Activated CD8-positive, alpha-beta T cell treated with anti-CD3 and anti-CD28 coated beads, Interleukin-2, amount 10 ng/mL, durations not matched to agents 7 days and 5 days (primary cell): Measurements from ENCODE around the gene RDX. TPM values are rescaled to one million over a fixed set of nuclear protein-coding genes. Genes with fewer than 3 reads are reported as not detected.
A peak's percentile ranks its signal among the peaks of the same experiment; 100 is the strongest.

Source experiments
- ATAC-seq: fragments of 150-1000 bp; cut with Tn5 transposase; one replicate; pipeline ENCODE4 v1.10.0; 2021; ENCODE audit warnings: moderate library complexity
- CTCF ChIA-PET: fragments of 350-600 bp; sonication (Branson Sonifier 250); formaldehyde crosslinking; loops from one replicate; lab custom pipeline; 2021; ENCODE audit warnings: antibody characterized with exemption; lab: Charles Lee
- POLR2A ChIA-PET: fragments of 350-600 bp; sonication (Branson Sonifier 250); formaldehyde crosslinking; loops from one replicate; lab custom pipeline; 2021; ENCODE audit warnings: antibody characterized with exemption; lab: Charles Lee
- DNase-seq: peaks from one replicate; pipeline ENCODE4 v3.0.0-alpha.2; 2020
- H3K27ac Mint-ChIP-seq: one replicate; pipeline ENCODE4 v1.8.0; 2021; ENCODE audit warnings: mild to moderate bottlenecking, mixed read lengths
- H3K27me3 Mint-ChIP-seq: one replicate; pipeline ENCODE4 v1.8.0; 2021; ENCODE audit warnings: low read depth, mixed read lengths
- H3K36me3 Mint-ChIP-seq: one replicate; pipeline ENCODE4 v1.8.0; 2021; ENCODE audit warnings: low read depth, mixed read lengths
- H3K4me1 Mint-ChIP-seq: one replicate; pipeline ENCODE4 v1.8.0; 2021; ENCODE audit warnings: low read depth, mixed read lengths
- H3K4me3 Mint-ChIP-seq: one replicate; pipeline ENCODE4 v1.8.0; 2021; ENCODE audit warnings: mild to moderate bottlenecking, mixed read lengths
- H3K9me3 Mint-ChIP-seq: one replicate; pipeline ENCODE4 v1.8.0; 2022; ENCODE audit warnings: mixed read lengths; ENCODE audit not compliant: insufficient read depth
- total RNA-seq, 2 experiments: library from RNA; stranded (reverse); gene quantifications; one replicate each; pipeline ENCODE4 v1.2.3, GENCODE V29; 2021

The RDX gene
- 10 to 100 TPM; 37.9 to 39.6 TPM for total RNA-seq

DNA sequence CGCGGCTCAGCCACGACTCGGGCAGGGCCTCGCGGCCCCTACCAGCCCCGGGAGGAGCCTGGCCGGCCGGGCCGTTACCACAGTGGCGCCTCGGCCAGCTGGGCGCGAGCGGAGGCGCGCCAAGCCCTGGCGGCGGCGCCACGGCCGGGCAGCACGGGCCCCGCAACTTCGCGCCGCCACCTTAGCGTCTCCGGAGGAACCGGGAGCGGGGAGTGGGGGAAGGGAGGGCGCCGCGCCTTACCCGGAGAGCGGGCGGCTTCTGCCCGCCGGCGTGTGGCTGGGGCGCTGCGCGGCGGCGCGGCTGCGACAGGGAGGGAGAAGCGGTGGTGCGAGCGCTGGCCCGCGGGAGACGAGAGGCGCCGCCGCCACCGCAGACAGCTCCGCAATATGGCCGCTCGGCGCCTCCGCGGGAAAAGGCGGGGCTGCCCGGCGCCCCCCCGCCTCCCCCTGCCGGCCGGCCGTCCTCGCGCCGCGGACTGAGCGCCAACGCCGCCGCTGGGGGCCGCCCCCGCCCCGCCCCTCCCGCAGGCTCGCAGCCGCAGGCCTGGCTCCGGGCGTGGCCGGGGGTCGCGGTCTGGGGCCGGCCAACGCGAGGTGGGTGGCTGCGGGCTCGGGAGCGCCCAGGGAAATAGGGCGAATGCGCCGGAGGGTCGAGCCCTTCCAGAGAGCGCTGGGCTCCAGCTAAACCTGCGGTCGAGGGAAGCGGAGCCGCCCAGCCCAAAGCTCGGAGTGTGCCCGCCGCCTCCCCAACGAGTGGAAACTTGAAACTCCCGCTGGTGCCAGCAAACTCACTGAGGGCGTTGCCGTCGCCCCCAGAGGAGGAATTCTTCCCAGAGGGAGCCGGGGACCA is at the start of gene RDX:
Gene RDX (minus strand): TSS at position 389 of the 850 bp plus-strand sequence. CDS start 16,922 bp downstream, outside the sequence.
- peaks cover 37% of the 10 kb centered on the region for H3K4me1 Mint-ChIP-seq
- POLR2A ChIA-PET, result interaction anchor here (1.0 to 2.0 kb wide), 3 partner anchors 10 to 52 kb away, joined by 3 to 12 read pairs (median 3); no protein-coding TSS in a partner anchor
- peak within 1 kb of the TSS; percentile 91 for H3K4me3 Mint-ChIP-seq
- DNase-seq, result peak; percentile 61
- H3K36me3 Mint-ChIP-seq, result peaks cover 17% of the 10 kb centered on the region
- no peaks in the 10 kb centered on the region for H3K9me3 Mint-ChIP-seq
- H3K27me3 Mint-ChIP-seq, result no peaks in the 10 kb centered on the region
- CTCF ChIA-PET, result no interaction called here
- peak within 1 kb of the TSS; percentile 80 for H3K27ac Mint-ChIP-seq
- peak; percentile 73 for ATAC-seq

DNA sequence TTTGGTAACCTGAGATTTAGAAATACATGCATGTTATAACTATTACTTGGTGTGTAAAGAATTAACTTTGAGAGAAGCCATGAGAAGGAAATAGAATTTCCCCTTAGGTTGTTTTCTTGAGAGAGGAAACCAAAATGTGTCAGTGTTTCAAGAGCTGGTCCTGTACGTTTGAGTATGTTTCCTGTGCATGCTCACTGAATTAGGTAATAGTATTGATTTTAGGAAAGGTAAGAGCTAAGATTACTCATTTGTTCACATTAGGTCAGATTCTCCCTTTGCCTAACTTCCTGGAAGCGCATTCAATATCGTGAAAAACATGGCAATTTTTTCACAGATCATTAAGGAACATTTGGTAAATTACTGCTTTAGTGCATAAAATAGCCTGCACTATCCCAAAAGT is 49.3 kb upstream of the RDX start:
- Mint-ChIP-seq H3K36me3 (peaks cover 15% of the 10 kb centered on the region), H3K27me3 (no peaks in the 10 kb centered on the region), H3K4me3 (peak overlapping the region; percentile 19), H3K27ac (peak overlapping the region; percentile 84), H3K4me1 (peaks cover 54% of the 10 kb centered on the region), H3K9me3 (no peaks in the 10 kb centered on the region)
- CTCF ChIA-PET, result interaction anchor here (0.9 to 1.7 kb wide), 3 partner anchors 16 to 98 kb away, joined by 4 to 6 read pairs (median 4); no protein-coding TSS in a partner anchor
- POLR2A ChIA-PET, result interaction anchor here (1.4 kb wide), 1 partner anchor 20 kb away, joined by 4 read pairs; no protein-coding TSS in a partner anchor
- DNase-seq (no peak), ATAC-seq (peak; percentile 49)

DNA sequence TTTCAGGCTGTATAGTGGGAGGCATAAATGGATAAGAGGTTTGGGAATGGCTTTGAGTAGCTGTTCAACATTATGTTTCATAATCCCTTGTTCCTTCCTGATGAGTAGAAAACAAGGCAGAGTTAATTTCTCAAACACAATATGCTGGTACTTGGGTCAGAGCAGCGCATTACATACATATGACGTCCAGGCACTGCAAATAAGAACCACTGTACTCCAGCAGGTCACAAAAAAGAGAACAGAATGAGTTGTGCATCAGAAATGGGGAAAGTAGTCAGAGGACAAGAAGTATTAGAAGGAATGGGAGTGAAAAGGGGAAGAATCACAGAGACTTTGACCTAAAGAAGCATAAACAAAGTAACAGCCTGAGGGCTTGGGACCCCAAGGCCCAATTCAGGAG is 44.0 kb upstream of the RDX start:
- ATAC-seq, result no peak
- no peaks in the 10 kb centered on the region for H3K9me3 Mint-ChIP-seq
- H3K27me3 Mint-ChIP-seq, result no peaks in the 10 kb centered on the region
- POLR2A ChIA-PET, result interaction anchor here (1.0 to 2.1 kb wide), 2 partner anchors 9 to 12 kb away, joined by 4 to 14 read pairs; no protein-coding TSS in a partner anchor
- no peak for DNase-seq
- peaks cover 9% of the 10 kb centered on the region for H3K36me3 Mint-ChIP-seq
- no peak overlapping the region for H3K27ac Mint-ChIP-seq
- H3K4me3 Mint-ChIP-seq, result no peak overlapping the region
- CTCF ChIA-PET, result interaction anchor here (1.1 to 2.4 kb wide), 4 partner anchors 9 to 89 kb away, joined by 3 to 13 read pairs (median 8); partner anchors contain the start of gene FDX1
- peaks cover 28% of the 10 kb centered on the region for H3K4me1 Mint-ChIP-seq

DNA sequence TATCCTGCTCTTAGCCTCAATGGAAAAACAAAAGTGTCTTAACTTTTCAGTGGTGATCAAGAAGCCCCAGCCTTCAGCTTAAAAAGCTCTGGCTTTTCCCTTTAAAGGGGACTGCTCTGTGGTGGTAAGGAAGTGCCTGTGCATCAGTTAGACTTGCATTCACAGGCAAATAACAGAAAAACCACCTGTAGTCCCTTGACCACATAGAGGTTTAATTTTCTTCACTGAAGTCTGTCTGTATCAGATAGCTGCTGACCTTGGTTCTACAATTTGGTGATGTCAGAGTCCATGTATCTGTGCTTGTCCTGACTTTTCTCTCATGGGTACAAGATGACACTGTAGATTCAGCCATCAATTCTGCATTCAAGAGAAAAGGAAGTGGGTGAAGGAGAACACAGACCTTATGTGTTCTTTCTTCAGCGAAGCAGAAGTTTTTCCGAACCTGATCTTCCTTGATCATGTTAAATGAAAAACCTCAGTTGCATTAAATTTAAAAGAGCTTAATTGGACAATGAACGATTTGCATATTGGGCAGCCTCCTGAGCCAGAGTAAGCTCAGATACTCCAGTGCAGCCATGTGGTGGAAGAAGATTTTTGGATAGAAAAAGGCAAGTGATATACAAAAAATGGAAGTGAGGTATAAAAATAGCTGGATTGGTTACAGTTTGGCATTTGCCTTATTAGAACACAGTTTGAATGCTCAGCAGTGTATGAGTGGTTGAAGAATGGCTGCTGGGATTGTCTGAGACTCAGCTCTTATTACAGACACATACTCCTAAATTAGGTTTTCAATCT is 43.2 kb upstream of the RDX start:
- ChIA-PET CTCF (interaction anchor here (0.8 to 2.4 kb wide), 8 partner anchors 8 to 137 kb away, joined by 3 to 13 read pairs (median 4); partner anchors contain the start of gene FDX1), POLR2A (interaction anchor here (1.0 to 2.1 kb wide), 2 partner anchors 10 to 11 kb away, joined by 4 to 14 read pairs; no protein-coding TSS in a partner anchor)
- ATAC-seq (no peak), DNase-seq (no peak)
- no peak overlapping the region for H3K4me3 Mint-ChIP-seq
- no peaks in the 10 kb centered on the region for H3K9me3 Mint-ChIP-seq
- H3K27me3 Mint-ChIP-seq, result no peaks in the 10 kb centered on the region
- no peak overlapping the region for H3K27ac Mint-ChIP-seq
- H3K36me3 Mint-ChIP-seq, result peaks cover 9% of the 10 kb centered on the region
- H3K4me1 Mint-ChIP-seq, result peaks cover 21% of the 10 kb centered on the region

DNA sequence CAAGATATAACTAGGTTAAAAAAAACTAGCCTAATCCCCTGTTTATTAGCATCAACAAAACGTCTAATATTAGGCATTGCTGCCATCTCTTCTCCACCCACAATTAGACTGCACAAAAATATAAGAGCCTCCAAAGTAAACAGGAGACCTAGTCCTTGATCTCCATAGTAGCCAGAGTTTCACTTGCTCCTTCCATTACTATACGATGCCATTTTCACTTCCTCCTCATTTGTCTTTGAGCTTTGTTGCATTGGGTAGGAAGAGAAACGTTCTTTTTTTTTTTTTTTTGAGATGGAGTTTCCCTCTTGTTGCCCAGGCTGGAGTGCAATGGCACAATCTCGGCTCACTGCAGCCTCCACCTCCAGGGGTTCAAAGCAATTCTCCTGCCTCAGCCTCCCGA is 42.3 kb upstream of the RDX start:
- H3K27ac Mint-ChIP-seq, result no peak overlapping the region
- ATAC-seq (no peak), DNase-seq (no peak)
- no peaks in the 10 kb centered on the region for H3K9me3 Mint-ChIP-seq
- H3K4me1 Mint-ChIP-seq, result peaks cover 18% of the 10 kb centered on the region
- CTCF ChIA-PET, result interaction anchor here (1.1 to 2.4 kb wide), 5 partner anchors 9 to 136 kb away, joined by 3 to 13 read pairs (median 5); no protein-coding TSS in a partner anchor
- H3K4me3 Mint-ChIP-seq, result no peak overlapping the region
- H3K27me3 Mint-ChIP-seq, result no peaks in the 10 kb centered on the region
- H3K36me3 Mint-ChIP-seq, result peaks cover 6% of the 10 kb centered on the region
- POLR2A ChIA-PET, result interaction anchor here (1.0 to 2.1 kb wide), 2 partner anchors 10 to 11 kb away, joined by 4 to 14 read pairs; no protein-coding TSS in a partner anchor

DNA sequence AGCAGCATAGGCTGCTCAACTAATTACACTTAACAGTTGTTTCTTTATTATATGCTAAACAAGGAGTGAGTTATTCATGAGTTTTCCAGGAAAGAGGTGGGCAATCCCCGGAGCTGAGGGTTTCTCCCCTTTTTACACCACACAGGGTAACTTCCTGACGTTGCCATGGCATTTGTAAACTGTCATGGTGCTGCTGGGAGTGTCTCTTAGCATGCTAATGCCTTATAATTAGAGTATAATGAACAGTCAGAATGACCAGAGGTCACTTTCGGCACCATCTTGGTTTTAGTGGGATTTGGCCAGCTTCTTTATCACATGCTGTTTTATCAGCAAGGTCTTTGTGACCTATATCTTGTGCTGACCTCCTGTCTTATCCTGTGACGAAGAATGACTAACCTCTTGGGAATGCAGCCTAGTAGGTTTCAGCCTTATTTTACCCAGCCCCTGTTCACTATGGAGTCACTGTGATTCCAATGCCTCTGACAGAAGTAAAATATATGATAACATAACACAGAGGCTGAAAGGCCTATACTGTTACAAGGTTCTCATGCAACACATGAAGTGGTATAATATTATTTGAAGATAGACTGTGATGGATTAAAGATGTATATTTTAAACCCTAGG is 41.3 kb upstream of the RDX start:
- ChIA-PET CTCF (interaction anchor here (2.4 kb wide), 1 partner anchor 8 kb away, joined by 12 read pairs; no protein-coding TSS in a partner anchor), POLR2A (interaction anchor here (1.1 kb wide), 1 partner anchor 44 kb away, joined by 4 read pairs; no protein-coding TSS in a partner anchor)
- Mint-ChIP-seq H3K27ac (no peak overlapping the region), H3K4me1 (peaks cover 18% of the 10 kb centered on the region), H3K4me3 (no peak overlapping the region), H3K9me3 (no peaks in the 10 kb centered on the region), H3K36me3 (no peaks in the 10 kb centered on the region), H3K27me3 (no peaks in the 10 kb centered on the region)
- DNase-seq (peak; percentile 32), ATAC-seq (peak; percentile 51)

DNA sequence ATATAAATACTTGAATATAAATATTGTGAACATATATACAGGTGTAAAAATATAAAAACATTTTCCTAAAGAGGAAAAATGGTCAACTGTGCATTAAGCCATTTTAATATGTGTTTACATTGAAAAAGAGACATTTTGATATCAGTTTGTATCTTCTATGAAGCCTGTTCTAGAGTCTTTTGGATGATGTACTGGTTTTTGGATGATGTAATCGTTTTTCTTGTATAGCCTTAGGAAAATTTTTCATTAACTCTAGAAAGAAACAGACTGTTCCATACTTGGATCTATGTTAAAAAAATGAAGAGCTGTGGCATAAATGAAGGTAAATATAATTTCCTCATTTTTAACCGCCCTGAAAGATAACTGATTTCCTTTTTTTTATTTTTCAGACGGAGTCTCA is 39.6 kb upstream of the RDX start:
- ChIA-PET CTCF (no interaction called here), POLR2A (no interaction called here)
- H3K27ac Mint-ChIP-seq, result no peak overlapping the region
- H3K36me3 Mint-ChIP-seq, result peaks cover 7% of the 10 kb centered on the region
- DNase-seq (no peak), ATAC-seq (no peak)
- H3K27me3 Mint-ChIP-seq, result no peaks in the 10 kb centered on the region
- H3K4me1 Mint-ChIP-seq, result peaks cover 18% of the 10 kb centered on the region
- no peak overlapping the region for H3K4me3 Mint-ChIP-seq
- H3K9me3 Mint-ChIP-seq, result no peaks in the 10 kb centered on the region

DNA sequence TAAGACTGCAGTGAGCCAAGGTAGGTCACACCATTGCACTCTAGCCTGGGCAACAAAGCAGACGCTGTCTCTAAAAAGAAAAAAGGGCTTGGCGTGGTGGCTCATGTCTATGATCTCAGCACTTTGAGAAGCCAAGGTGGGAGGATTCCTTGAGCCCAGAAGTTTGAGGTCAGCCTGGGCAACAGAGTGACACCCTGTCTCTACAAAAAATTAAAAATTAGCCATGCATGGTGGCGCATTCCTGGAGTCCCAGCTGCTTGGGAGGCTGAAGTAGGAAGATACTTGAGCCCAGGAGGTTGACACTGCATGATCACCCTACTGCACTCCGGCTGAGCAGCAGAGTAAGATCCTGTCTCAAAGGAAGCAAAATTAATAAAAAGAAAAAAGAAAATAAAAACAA is 38.9 kb upstream of the RDX start:
- H3K27me3 Mint-ChIP-seq, result no peaks in the 10 kb centered on the region
- no peak overlapping the region for H3K27ac Mint-ChIP-seq
- ChIA-PET POLR2A (no interaction called here), CTCF (no interaction called here)
- no peaks in the 10 kb centered on the region for H3K9me3 Mint-ChIP-seq
- H3K4me1 Mint-ChIP-seq, result peaks cover 18% of the 10 kb centered on the region
- peaks cover 11% of the 10 kb centered on the region for H3K36me3 Mint-ChIP-seq
- ATAC-seq (no peak), DNase-seq (no peak)
- H3K4me3 Mint-ChIP-seq, result no peak overlapping the region

DNA sequence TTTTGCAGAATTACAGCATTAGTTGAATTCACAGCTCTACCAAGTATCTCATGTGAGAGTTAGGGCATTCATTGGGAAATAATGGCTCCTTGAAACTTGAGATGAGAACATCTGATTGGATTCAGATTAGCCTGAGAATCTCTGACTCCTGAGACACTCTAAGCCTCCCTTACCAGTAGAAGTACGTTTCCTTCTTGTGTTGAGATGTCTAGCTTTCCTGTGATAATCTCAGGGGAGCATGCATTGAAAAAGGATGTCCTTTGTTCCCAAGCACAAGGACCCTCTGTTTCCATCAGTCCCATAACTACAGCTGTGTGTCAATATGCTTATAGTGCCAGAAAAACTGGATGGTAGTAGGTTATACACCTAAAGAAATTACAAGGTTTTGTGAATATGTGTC is 35.2 kb upstream of the RDX start:
- Mint-ChIP-seq H3K27ac (no peak overlapping the region), H3K27me3 (no peaks in the 10 kb centered on the region), H3K4me1 (peaks cover 16% of the 10 kb centered on the region), H3K9me3 (no peaks in the 10 kb centered on the region), H3K36me3 (peaks cover 15% of the 10 kb centered on the region), H3K4me3 (no peak overlapping the region)
- ChIA-PET POLR2A (no interaction called here), CTCF (interaction anchor here (0.6 to 0.8 kb wide), 4 partner anchors 8 to 98 kb away, joined by 3 read pairs; no protein-coding TSS in a partner anchor)
- no peak for ATAC-seq
- no peak for DNase-seq

DNA sequence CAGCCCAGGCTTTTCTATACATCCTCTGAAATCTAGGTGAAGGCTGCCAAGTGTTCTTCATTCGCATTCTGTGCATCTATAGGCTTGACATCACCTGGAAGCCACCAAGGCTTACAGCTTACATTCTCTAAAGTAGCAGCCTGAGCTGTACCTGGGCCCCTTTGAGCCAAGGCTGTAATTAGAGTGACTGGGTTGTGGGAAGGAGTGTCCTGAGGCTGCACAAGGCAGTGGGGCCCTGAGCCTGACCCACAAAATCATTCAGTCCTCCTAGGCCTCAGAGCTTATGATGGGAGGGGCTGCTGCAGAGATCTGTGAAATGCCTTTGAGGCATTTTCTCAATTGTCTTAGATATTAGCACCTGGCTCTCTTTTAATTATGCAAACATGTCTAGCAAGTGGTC is 33.0 kb upstream of the RDX start:
- Mint-ChIP-seq H3K27ac (no peak overlapping the region), H3K27me3 (no peaks in the 10 kb centered on the region), H3K9me3 (no peaks in the 10 kb centered on the region), H3K4me3 (no peak overlapping the region), H3K36me3 (peaks cover 15% of the 10 kb centered on the region), H3K4me1 (peaks cover 16% of the 10 kb centered on the region)
- ATAC-seq, result no peak
- POLR2A ChIA-PET, result interaction anchor here (0.9 to 2.0 kb wide), 3 partner anchors 20 to 48 kb away, joined by 3 to 12 read pairs (median 3); partner anchors contain the start of gene RDX
- CTCF ChIA-PET, result interaction anchor here (0.7 to 2.3 kb wide), 9 partner anchors 10 to 104 kb away, joined by 3 to 12 read pairs (median 4); partner anchors contain the start of gene FDX1
- no peak for DNase-seq
